Stimulated activated CD4-positive, alpha-beta T cell treated with anti-CD3 and anti-CD28 coated beads, Interleukin-15, amount 100 ng/mL, for 48 hours (primary cell): Measurements from ENCODE around the gene ARHGEF37.
A peak's percentile ranks its signal among the peaks of the same experiment; 100 is the strongest.

Source experiments
- DNase-seq, 2 donors: peaks; one replicate each; pipeline ENCODE4 v3.0.0-alpha.2; 2020; ENCODE audit warnings: low read depth in 2 of 2

Gene ARHGEF37

GRCh38 chr5:149629421-149629820 lies 48.1 kb downstream of the ARHGEF37 start:
- no peak for DNase-seq

- DNase-seq, result no peak
Observed at GRCh38 chr5:149630337-149630736, 49.0 kb downstream of the ARHGEF37 start.

- no peak for DNase-seq
Observed at GRCh38 chr5:149631506-149631905, 50.2 kb downstream of the ARHGEF37 start.

- DNase-seq, result no peak
Observed at GRCh38 chr5:149632311-149633251, 51.3 kb downstream of the ARHGEF37 start.

- DNase-seq, result no peak
Observed at GRCh38 chr5:149633476-149634350, 52.4 kb downstream of the ARHGEF37 start.

- no peak for DNase-seq
Observed at GRCh38 chr5:149635394-149635793, 54.1 kb downstream of the ARHGEF37 start.

- no peak for DNase-seq
Observed at GRCh38 chr5:149636191-149636860, 55.0 kb downstream of the ARHGEF37 start.

GRCh38 chr5:149636861-149637246 lies 55.6 kb downstream of the ARHGEF37 start:
- DNase-seq, result peak in 1 of 2 donors; percentile 53

GRCh38 chr5:149638136-149638535 lies 56.8 kb downstream of the ARHGEF37 start:
- DNase-seq, result no peak

GRCh38 chr5:149638546-149639241 lies 57.4 kb downstream of the ARHGEF37 start:
- DNase-seq, result no peak

GRCh38 chr5:149639737-149640136 lies 58.4 kb downstream of the ARHGEF37 start:
- no peak for DNase-seq

- DNase-seq, result no peak
Observed at GRCh38 chr5:149640350-149640999, 59.2 kb downstream of the ARHGEF37 start.

GRCh38 chr5:149641000-149641576 lies 59.8 kb downstream of the ARHGEF37 start:
- DNase-seq, result no peak

GRCh38 chr5:149641600-149641999 lies 60.3 kb downstream of the ARHGEF37 start:
- no peak for DNase-seq

- DNase-seq, result no peak
Observed at GRCh38 chr5:149643781-149644180, 62.5 kb downstream of the ARHGEF37 start.

- DNase-seq, result no peak
Observed at GRCh38 chr5:149644629-149645028, 63.3 kb downstream of the ARHGEF37 start.

- no peak for DNase-seq
Observed at GRCh38 chr5:149645236-149645635, 63.9 kb downstream of the ARHGEF37 start.

GRCh38 chr5:149645725-149646124 lies 64.4 kb downstream of the ARHGEF37 start:
- DNase-seq, result no peak

GRCh38 chr5:149646564-149646963 lies 65.3 kb downstream of the ARHGEF37 start:
- DNase-seq, result peak; percentile 21

- no peak for DNase-seq
Observed at GRCh38 chr5:149647334-149647733, 66.0 kb downstream of the ARHGEF37 start.
